NOMO-1 (cell line): ENCODE results near the gene DEK.
"Not testable (repeated sequence)": the region's sequence is repeated elsewhere in the genome, so short reads cannot be mapped to it uniquely, and the experiment has no call there.

Source experiments
- DNase-seq, 2 experiments: peaks; one replicate each; lab custom pipeline; 2025; ENCODE audit not compliant: unreplicated experiment in 2 of 2; lab: John Stamatoyannopoulos, UW

DEK gene

DNA sequence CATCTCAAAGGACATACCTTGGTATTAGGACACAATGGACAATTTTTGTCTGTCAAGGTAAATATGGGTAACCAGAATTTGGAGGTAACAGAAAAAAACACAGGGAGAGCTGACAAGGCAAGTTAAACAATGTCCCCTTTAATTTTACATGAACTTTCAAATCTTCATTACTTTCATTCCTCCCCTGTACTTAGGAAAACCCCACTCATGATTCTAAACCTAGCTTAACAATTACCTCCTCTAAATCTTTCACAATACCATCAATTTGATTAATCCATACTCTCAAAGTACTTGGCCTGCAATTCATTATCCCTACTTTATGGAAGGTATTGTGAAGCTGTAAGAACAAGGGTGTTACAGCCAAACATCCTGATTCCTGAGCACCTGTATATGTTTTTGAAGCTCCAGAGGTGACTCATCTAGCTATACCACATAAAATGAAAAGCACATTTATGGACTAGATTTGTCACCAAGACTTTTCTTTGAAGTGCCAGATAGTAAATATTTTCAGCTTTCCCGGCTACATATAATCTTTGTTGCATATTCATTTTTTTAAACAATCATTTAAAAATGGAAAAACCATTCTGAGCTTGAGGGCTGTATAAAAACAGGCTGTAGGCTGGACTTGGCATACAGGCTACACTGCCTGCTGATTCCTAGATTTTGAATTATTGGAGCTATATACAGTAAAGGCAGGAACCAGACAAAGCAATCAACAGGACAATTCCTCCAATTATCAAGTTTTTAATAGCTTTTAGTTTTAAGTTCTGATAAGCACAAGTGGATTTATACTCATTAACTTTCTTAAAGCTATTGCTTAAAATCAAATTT lies 22.9 kb downstream of the DEK start:
- DNase-seq: no peak

- no peak for DNase-seq
Measured at GRCh38 chr6:18240230-18240629, 24.1 kb downstream of the DEK start.

DNA sequence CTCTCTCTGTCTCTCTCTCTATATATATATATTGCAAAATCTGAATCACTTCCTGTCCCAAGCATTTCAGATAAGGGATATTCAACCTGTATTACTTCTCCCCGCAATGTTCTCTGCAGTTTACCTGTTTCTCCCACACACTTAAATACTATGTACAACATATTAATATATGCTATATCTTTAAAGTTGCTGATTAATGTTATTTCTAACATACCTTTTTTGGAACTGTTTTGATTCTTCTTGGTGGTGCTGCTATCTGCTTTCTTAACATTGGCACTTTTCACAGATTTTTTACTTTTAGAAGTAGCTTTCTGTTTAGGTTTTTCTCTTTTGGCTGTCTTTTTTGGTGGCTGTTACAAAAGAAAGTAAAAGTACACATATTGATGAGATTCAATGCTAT lies 27.2 kb downstream of the DEK start:
- DNase-seq: no peak

DNA sequence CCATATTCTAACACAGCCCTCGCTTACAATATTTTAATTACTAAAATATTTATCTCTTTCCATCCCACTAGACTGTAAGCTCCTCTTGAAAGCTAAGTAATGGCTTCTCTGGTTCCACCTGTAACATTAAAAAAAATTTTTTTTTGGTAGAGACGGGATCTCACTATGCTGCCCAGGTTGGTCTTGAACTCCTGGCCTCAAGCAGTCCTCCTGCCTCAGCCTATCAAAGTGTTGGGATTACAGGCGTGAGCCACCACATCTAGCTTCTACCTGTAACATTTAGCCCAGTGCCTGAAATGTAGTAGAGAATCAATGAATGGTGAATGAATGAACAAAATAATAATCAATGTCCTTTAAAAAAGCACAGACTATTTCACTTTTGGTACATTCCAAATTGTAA lies 28.8 kb downstream of the DEK start:
- no peak for DNase-seq

DNA sequence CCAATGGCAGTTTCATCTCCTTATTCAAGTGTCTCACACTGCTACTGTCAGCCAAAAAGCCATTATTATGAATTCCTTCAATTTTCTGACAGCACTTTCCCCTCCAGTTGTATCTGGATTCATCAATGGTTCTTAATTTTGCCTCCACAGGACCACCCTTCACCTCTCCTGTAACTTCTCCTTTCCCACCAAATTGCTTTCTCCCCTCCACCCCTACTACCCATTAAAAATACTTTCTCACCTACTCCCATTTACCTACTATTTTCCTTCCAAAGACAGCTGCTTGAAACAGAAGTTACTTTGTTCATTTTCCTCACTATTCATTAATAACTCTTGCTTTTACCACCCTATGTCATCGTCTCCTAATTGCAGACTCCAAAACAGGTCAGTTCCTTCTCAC lies 29.8 kb downstream of the DEK start:
- no peak for DNase-seq

DNA sequence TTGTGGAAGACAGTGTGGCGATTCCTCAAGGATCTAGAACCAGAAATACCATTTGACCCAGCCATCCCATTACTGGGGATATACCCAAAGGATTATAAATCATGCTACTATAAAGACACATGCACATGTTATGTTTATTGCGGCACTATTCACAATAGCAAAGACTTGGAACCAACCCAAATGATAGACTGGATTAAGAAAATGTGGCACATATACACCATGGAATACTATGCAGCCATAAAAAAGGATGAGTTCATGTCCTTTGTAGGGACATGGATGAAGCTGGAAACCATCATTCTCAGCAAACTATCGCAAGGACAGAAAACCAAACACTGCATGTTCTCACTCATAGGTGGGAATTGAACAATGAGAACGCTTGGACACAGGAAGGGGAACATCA lies 30.6 kb downstream of the DEK start:
- not testable (repeated sequence) for DNase-seq

GRCh38 chr6:18231856-18232255 lies 32.5 kb downstream of the DEK start:
- not testable (repeated sequence) for DNase-seq

DNA sequence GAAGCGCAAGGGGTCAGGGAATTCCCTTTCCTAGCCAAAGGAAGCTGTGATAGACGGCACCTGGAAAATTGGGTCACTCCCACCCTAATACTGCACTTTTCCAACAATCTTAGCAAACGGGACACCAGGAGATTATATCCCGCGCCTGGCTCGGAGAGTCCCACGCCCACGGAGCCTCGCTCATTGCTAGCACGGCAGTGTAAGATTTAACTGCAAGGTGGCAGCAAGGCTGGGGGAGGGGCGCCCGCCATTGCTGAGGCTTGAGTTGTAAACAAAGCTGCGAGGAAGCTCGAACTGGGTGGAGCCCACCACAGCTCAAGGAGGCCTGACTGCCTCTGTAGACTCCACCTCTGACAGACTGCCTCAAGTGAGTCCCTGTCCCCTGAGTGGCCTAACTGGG lies 35.7 kb downstream of the DEK start:
- not testable (repeated sequence) for DNase-seq

- not testable (repeated sequence) for DNase-seq
Measured at GRCh38 chr6:18227166-18227565, 37.2 kb downstream of the DEK start.

DNA sequence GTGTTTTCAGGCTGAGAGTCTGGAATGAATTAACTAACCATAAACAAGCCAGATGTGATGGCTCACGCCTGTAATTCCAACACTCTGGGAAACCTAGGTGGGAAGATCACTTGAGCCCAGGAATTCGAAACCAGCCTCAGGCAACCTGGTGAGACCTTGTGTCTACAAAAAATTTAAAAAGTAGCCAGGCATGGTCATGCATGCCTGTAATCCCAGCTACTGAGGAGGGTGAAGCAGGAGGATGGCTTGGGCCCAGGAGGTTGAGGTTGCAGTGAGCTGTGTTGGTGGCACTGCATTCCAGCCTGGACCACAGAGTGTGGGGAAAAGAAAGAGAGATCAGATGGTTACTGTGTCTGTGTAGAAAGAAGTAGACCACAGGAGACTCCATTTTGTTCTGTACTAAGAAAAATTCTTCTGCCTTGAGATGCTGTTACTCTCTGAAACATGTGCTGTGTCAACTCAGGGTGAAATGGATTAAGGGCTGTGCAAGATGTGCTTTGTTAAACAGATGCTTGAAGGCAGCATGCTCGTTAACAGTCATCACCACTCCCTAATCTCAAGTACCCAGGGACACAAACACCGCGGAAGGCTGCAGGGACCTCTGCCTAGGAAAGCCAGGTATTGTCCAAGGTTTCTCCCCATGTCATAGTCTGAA lies 37.8 kb downstream of the DEK start:
- DNase-seq: not testable (repeated sequence)

GRCh38 chr6:18221288-18221615 lies 43.1 kb downstream of the DEK start:
- no peak for DNase-seq

DNA sequence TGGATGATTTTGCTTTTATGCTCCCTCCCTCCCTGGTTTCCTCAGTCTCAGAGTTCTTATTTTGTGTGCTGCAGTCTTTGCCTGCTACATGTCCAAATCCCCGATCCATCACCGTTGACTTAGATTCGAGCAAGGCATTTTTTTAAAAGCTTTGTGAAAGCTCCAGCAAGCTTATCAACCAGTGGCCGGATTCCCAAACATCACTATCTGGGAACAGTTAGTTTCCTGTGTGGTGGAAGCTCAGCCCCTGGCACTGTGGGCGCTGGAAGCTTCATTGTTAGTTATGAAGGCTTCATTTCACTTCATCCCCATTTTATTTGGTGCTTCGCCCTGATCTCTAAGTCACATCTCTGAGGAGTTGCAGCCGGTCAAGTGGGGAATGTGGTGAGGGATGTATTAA lies 44.7 kb downstream of the DEK start:
- no peak for DNase-seq

- no peak for DNase-seq
Measured at GRCh38 chr6:18218233-18218632, 46.1 kb downstream of the DEK start.

- no peak for DNase-seq
Measured at GRCh38 chr6:18216411-18216810, 47.9 kb downstream of the DEK start.

DNA sequence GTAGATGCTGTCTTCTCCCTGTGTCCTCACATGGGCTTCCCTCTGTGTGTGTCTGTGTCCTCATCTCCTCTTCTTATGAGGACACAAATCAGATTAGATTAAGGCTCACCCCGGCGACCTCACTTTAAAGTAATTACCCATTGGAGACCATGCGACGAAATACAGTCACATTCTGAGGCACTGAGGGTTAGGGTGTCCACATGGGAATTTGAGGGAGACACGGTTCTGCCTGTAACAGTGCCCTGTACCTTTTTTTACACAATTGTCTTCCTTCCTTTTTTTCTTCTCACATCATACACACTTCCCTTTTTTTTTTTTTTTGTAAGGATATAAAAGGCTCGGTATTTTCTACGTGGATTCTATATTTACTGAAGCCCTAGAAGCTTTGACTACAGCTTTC lies 48.9 kb downstream of the DEK start:
- peak; percentile 67 to 84 for DNase-seq

DNA sequence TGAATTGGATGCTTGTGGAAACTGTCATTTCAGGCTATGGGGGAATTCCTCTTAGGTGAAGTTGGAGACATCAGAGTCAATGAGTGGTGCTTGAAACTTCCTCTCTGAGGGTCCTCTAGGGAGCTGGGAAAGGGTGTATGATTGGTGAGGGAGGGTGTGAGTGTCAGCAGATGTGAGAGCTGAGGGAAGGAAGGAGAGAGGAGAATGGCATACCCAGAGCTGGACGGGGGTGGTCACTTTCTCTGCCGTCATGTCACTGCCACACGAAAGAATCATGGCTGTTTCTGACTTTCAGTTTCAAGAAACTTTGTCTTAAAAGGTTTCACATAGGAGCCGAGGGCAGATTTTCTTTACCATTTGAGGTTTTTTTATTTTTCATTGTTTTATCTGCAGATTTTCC lies 50.3 kb downstream of the DEK start:
- no peak for DNase-seq

GRCh38 chr6:18213439-18213838 lies 50.9 kb downstream of the DEK start:
- no peak for DNase-seq

- DNase-seq: no peak
Measured at GRCh38 chr6:18212231-18212630, 52.1 kb downstream of the DEK start.

- DNase-seq: no peak
Measured at GRCh38 chr6:18211338-18211737, 53.0 kb downstream of the DEK start.

DNA sequence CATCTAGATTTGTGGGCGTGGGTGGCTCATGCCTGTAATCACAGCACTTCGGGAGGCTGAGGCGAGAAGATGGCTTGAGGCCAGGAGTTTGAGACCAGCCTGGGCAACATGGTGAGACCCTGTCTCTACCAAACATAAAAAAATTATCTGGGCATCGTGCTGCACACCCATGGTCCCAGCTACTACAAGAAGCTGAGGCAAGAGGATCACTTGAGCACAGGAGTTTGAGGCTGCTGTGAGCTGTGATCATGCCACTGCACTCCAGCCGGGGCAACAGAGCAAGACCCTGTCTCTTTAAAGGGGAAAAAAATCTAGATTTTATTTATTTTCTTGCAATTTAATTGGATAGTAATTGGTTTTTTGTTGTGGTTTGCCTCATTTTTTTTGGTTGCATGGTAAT lies 53.6 kb downstream of the DEK start:
- DNase-seq: no peak

DNA sequence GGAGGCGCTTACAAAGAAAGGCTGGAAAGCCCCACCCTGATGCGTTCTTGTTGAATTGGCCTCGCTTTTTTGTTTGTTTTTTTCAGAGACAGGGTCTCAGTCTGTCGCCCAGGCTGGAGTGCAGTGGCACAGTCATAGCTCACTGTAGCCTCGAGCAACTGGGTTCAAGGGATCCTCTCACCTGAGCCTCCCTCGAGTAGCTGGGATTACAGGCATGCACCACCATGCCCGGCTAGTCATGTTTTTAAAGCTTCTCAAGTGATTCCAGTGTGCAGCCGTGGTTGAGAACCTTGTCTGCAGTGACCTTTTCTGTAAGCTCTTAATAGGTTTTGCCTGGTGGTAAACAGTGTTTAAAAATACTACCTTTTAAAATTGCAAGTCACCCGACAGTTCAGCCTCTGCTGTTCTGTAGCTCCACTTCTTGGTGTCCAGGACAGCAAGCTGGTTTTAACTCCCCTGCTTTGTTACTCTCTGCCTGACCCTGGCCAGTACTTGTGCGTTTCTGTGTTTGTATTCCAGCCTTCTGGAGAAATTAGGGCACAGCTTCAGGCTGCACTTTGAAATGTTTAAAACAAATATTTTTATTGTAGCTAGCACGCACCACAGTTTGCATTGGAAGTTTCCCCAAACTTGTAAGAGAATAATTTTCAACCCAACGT lies 54.7 kb downstream of the DEK start:
- no peak for DNase-seq

GRCh38 chr6:18208778-18209177 lies 55.6 kb downstream of the DEK start:
- not testable (repeated sequence) for DNase-seq
